HG02970 (cell line): ENCODE results near the gene ABCA2.

Experiments
- ATAC-seq: cut with Tn5 transposase; IDR thresholded peaks from one replicate; pipeline ENCODE4 v1.9.1; 2021; ENCODE audit warnings: mild to moderate bottlenecking, moderate library complexity, moderate number of reproducible peaks; ENCODE audit not compliant: unreplicated experiment, low FRiP score

Gene ABCA2

GRCh38 chr9:137002646-137003041 lies 25.4 kb downstream of the ABCA2 start:
- no peak for ATAC-seq

- no peak for ATAC-seq
These were observed 26.0 kb downstream of the ABCA2 start for GRCh38 chr9:137001857-137002645.

GRCh38 chr9:137000177-137000930 lies 27.7 kb downstream of the ABCA2 start:
- peak; percentile 73 for ATAC-seq

GRCh38 chr9:136997830-136998234 lies 30.2 kb downstream of the ABCA2 start:
- ATAC-seq = no peak

- no peak for ATAC-seq
These were observed 30.7 kb downstream of the ABCA2 start for GRCh38 chr9:136997371-136997770.

DNA sequence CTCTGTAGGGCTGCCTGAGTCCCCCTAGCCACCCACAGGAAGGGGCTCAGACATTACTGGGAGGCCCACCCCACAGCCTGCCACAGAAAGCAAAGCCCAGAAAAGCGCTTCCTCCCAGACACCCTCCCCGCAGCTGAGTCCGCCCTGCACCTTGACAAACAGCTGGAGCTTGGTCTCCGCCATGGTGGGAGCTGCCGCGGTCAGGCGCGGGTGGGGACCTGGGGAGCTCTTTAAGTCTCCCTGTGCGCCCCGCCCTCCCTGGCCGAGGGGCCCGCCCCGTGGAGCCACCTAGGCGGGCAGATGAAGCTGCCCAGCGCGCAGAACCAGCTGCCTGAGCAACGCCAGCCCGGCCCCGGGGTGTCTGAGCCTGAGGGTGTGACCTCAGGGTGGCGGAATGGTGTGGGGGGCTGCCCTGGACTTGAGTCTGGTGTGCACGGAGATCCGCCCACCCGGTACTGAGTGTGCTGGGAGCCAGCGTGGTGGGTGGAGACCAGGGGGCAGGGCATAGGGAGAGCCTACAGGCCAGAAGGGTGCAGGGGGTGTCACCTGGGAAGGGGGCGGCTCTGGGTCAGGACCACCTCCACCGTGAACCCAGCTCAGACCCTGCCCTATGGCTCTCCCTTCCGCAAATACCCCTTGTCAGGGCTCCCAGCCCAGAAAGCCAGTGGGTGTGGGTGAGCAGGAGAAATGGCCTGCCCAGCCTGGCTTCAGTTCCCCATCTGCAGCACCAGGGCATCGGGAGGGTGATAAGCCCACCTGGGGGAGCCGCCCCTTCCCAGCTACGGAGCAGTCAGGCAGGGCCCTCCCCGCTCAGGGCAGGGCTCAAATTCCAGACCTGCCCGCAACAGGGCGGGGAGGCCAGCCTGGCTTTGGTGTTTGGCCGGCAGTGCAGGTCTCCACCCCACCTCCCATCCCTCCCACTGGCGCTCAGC lies 31.4 kb downstream of the ABCA2 start, which contains the start of gene CLIC3:
Gene CLIC3 (minus strand): TSS at position 208 of the 932 bp plus-strand sequence. CDS start 25 bp downstream, at position 183.
- ATAC-seq = no peak

- no peak for ATAC-seq
These were observed 32.2 kb downstream of the ABCA2 start for GRCh38 chr9:136995772-136996311.

DNA sequence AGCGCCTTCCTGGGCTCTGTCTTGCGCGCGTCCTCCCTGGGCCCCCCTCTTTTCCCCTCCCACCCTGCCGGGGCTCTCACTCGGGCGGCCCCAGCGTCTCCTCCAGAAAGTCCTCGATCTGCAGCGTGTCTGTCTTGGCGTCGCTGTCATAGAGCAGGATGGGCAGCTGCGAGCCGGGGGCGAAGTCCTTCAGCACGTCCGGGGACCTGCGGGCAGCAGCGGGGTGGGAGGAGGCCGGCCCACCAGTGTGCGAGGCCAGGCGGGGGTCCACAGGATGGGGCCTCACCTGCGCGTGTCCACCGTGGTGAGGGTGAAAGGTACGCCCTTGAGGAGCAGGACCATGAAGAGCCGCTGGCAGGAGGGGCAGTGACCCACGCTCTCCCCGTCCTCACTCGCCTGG lies 32.7 kb downstream of the ABCA2 start:
- no peak for ATAC-seq

- no peak for ATAC-seq
These were observed 33.2 kb downstream of the ABCA2 start for GRCh38 chr9:136994888-136995230.

- no peak for ATAC-seq
These were observed 33.7 kb downstream of the ABCA2 start for GRCh38 chr9:136994180-136994887.

DNA sequence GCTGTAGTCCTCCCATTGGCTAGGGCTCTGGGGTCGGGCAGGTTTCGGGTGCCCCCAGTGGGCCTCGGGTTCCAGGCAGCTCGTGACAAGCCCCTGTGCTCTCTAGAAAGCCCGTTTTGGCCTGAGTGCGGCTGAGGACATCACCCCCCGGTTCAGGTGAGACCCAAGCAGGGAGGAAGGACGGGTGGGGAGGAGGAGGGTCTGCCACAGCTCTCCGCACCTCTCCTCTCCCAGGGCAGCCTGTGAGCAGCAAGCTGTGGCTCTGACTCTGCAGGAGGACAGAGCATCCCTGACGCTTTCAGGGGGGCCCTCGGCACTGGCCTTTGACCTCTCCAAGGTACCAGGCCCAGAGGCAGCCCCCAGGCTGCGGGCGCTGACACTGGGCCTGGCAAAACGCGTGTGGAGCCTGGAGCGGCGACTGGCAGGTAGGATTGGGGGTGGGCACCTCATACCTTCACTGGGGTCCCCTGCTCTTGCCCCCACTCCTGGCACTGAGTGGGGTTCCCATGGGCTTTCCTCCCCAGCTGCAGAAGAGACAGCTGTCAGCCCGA lies 35.1 kb downstream of the ABCA2 start:
- no peak for ATAC-seq

DNA sequence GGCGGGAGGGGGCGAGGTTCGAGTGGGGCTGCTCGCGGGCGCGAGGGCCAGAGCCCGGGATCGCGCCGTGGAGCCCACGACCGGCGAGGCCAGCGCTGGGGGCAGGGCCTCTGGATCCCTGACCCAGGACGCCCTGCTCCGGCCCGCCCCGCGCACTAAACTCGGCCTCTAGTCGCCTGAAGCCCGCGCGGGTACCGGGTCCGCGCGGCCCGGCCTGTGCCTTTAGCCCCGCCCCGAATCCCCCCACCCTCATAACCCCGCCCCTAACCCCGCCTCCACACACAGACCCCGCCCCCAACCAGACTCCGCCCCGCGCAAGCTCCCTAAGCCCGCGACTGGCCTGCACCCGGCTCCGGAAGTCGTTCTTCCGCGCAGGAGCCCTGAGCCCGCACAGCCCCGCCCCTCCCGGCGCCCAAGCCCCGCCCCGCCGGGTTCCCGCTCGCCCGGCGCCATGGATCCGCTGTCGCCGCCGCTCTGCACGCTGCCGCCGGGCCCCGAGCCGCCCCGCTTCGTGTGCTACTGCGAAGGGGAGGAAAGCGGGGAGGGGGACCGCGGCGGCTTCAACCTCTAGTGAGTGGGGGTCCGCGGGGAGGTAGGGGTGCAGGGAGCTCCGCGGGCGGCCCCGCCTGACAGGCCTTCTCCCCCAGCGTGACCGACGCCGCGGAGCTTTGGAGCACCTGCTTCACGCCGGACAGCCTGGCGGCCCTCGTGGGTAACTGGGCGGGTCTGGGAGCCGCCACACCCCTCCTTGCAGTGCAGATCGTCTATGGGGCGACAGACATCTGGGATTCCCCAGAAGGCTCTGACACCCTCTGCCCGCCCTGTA lies 35.8 kb downstream of the ABCA2 start, which contains the start of gene PAXX:
Gene PAXX (plus strand): TSS at position 430 of the 826 bp plus-strand sequence. CDS start 22 bp downstream, at position 452.
- peak; percentile 82 for ATAC-seq

GRCh38 chr9:136990242-136990911 lies 37.7 kb downstream of the ABCA2 start:
- no peak for ATAC-seq

DNA sequence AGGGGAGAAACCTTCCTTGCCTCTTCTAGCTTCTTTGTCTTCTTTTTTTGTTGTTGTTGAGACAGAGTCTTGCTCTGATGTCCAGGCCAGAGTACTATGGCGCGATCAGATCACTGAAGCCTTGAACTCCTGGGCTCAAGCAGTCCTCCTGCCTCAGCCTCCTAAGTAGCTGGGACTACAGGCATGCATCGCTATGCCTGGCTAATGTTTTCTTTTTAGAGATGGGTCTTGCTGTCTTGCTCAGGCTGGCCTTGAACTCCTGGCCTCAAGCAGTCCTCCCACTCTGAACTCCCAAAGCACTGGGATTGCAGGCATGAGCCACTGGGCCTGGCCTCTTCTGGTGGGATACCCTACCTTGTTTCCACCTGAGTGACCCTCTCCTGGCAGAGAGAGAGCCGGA lies 39.2 kb downstream of the ABCA2 start:
- ATAC-seq = no peak

DNA sequence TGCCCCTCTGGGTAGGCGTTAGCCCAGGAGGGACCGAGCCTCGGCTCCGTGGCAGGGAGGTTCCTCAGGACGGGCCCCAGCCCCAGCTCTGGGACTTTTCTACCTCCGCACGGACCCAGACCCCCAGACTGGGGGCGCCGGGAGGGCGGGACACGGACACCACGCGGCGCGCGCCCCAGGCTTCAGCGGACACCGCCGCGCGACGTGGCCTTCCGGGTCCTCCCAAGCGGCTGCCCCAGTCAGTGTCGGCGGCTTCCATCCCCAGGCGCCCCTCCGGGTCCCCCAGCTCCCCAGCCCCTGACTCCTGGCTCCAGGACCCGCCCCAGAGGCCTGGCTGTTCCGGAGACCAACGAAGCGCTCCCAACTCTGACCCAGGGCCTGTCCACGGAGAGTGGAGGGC lies 42.2 kb downstream of the ABCA2 start:
- no peak for ATAC-seq

- no peak for ATAC-seq
These were observed 42.9 kb downstream of the ABCA2 start for GRCh38 chr9:136985027-136985602.

GRCh38 chr9:136984464-136985026 lies 43.5 kb downstream of the ABCA2 start:
- ATAC-seq = no peak
